Stomach smooth muscle (tissue), 2 donors: ENCODE data around the gene SHTN1.

Source experiments
- H3K27ac ChIP-seq: one replicate; pipeline ENCODE4 v1.7.0; 2013; ENCODE audit warnings: mild to moderate bottlenecking, low read length, inconsistent platforms
- H3K27me3 ChIP-seq, 2 donors: one replicate each; pipeline ENCODE4 v1.7.0; 2013; ENCODE audit warnings: low read length in 2 of 2; ENCODE audit not compliant: insufficient read depth in 2 of 2, control insufficient read depth in 1 of 2
- H3K36me3 ChIP-seq, 2 donors: one replicate each; pipeline ENCODE4 v1.7.0; 2013; ENCODE audit warnings: low read length in 2 of 2; ENCODE audit not compliant: control insufficient read depth in 2 of 2, insufficient read depth in 2 of 2
- H3K4me1 ChIP-seq: one replicate; pipeline ENCODE4 v1.7.0; 2013; ENCODE audit warnings: low read length; ENCODE audit not compliant: control insufficient read depth, insufficient read depth
- H3K4me3 ChIP-seq, 2 donors: one replicate each; pipeline ENCODE4 v1.7.0; 2013; ENCODE audit warnings: low read length in 2 of 2
- H3K9ac ChIP-seq, 2 donors: one replicate each; pipeline ENCODE4 v1.7.0; 2013; ENCODE audit warnings: low read length in 2 of 2, mild to moderate bottlenecking in 1 of 2
- H3K9me3 ChIP-seq, 2 donors: one replicate each; pipeline ENCODE4 v1.7.0; 2013; ENCODE audit warnings: low read length in 2 of 2; ENCODE audit not compliant: control insufficient read depth in 2 of 2
- donor health status: healthy.
- donor health status: Pancreatic carcinoma.

SHTN1 gene

DNA sequence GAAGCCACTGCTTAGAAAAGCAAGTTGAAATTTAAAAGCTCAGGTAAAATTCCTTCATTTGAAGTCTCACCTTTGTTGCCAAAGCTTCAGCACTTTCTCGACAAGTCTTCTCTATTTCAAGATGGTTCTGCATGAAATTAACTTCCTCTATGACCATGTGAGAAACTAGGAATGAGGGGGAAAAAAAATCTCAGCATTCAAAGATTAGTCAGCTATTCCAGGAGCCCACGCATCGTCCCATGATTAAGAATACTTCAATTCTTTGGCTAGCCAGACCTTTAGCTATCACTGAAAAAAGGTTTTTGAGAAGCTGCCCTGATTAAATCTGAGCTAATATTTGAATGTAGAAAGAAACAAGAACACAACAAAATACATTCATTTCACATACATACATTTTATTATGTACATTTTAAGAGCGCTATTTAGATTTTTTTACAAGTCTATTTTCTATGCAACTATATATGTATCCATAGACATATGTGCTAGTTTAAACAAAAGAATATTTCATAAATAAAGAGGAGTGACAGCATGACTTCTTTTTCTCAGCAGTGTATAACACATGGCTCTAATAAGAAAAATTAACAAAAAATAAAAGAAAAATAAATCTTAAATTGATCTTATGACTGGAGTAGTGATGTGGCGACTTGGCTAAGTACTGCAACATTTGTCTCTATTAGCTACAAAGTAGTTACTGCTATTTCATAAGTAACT, 44.8 kb downstream of the SHTN1 start:
- no peaks in the 10 kb centered on the region for H3K36me3 ChIP-seq
- no peak overlapping the region for H3K9ac ChIP-seq
- no peaks in the 10 kb centered on the region for H3K4me1 ChIP-seq
- H3K4me3 ChIP-seq, result no peak overlapping the region
- no peak overlapping the region for H3K27ac ChIP-seq
- H3K9me3 ChIP-seq, result no peaks in the 10 kb centered on the region
- no peaks in the 10 kb centered on the region for H3K27me3 ChIP-seq

DNA sequence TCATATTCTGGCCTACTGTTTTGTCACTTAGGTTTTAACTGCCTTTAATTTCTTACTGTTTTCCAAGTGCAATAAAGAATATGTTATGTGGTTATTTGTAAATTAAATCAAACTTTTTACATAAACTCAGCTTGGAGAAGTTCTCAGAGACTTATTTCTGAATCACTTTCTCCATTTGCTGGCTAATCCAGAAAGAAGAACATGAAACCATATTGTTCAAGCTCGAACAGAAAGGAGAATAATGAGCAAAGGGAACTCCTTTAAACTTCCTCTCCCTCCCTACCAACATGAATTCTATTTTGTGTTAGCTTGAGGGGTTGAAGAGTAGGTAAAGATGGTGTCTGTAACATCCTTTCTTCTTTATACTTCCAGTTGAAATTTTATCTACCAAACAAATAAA, 52.3 kb downstream of the SHTN1 start:
- no peak overlapping the region for H3K9ac ChIP-seq
- H3K4me1 ChIP-seq, result no peaks in the 10 kb centered on the region
- no peaks in the 10 kb centered on the region for H3K27me3 ChIP-seq
- no peak overlapping the region for H3K4me3 ChIP-seq
- H3K27ac ChIP-seq, result no peak overlapping the region
- no peaks in the 10 kb centered on the region for H3K36me3 ChIP-seq
- H3K9me3 ChIP-seq, result no peaks in the 10 kb centered on the region

DNA sequence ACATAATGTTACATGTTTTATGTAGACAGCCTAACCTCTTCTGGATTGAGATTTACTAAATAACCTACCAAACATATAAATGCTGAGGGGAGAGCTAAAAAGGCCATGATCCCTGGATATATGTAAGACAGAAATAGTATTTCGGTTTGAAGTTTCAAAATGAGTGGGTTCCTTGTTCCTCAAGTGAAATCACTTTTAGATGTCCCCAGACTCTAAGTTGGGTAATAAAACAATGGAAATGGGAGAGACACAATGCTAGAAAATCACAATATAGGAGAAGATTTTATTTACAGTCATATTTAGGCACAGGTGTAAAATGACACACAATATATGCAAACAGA, 56.5 kb downstream of the SHTN1 start:
- H3K4me1 ChIP-seq, result no peaks in the 10 kb centered on the region
- H3K27me3 ChIP-seq, result no peaks in the 10 kb centered on the region
- no peak overlapping the region for H3K4me3 ChIP-seq
- H3K36me3 ChIP-seq, result no peaks in the 10 kb centered on the region
- no peak overlapping the region for H3K27ac ChIP-seq
- H3K9me3 ChIP-seq, result no peaks in the 10 kb centered on the region
- H3K9ac ChIP-seq, result no peak overlapping the region

DNA sequence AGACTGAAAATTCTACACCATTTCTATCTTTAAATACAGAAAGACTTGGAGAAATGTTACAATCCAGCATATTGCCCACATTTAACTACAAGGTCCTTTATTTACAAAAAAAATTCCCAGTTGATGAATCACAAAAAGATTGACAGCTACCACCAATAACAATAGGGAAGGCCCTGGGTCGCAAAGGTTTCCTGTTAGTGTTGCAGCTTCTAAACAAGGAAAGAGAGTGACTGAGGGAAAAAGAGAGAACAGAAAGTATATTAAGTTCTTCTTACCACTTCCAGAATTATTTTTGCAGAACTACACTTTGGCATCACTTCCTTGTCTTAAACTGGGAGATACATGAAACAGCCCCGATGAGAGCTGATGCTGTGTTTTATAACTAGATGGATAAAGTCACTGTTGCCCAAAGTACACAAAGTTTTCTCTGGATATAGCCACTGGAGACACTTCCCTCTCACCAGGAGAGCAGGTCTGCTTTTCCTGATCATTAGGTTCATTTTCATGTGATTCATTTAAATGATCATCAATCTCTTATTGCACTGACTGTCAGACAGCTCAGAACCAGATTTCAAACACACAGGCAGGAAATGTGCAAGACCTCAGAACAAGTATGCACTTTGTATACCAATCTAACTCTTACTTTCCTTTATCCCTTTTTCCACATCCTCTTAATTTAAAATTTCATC, 57.0 kb downstream of the SHTN1 start:
- Histone ChIP-seq H3K27ac (no peak overlapping the region), H3K4me1 (no peaks in the 10 kb centered on the region), H3K9ac (no peak overlapping the region)

DNA sequence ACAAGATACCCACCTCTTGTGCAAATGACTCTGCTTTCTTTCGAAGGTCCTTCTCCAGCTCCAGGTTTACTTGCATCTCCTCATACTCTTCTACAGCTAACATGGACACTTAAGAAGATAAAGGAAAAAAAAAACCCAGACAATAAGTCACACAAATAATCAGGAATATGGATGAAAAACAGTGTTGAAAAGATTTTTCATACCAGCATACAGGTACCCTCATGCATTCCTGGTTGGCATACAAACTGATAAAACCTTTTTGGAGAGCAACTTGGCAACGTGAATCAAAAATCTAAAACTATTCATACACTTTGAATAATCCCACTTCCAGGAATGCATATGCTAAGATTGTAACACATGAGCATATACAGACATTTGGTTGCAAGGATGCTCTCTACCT, 60.1 kb downstream of the SHTN1 start:
- Histone ChIP-seq H3K36me3 (no peaks in the 10 kb centered on the region), H3K9ac (no peak overlapping the region), H3K27me3 (no peaks in the 10 kb centered on the region), H3K27ac (no peak overlapping the region), H3K4me3 (no peak overlapping the region), H3K4me1 (no peaks in the 10 kb centered on the region), H3K9me3 (no peaks in the 10 kb centered on the region)

More for the DNA sequence above, 57.0 kb downstream of the SHTN1 start:
- H3K36me3 ChIP-seq, result no peaks in the 10 kb centered on the region
- H3K9me3 ChIP-seq, result no peaks in the 10 kb centered on the region
- no peaks in the 10 kb centered on the region for H3K27me3 ChIP-seq
- H3K4me3 ChIP-seq, result no peak overlapping the region

DNA sequence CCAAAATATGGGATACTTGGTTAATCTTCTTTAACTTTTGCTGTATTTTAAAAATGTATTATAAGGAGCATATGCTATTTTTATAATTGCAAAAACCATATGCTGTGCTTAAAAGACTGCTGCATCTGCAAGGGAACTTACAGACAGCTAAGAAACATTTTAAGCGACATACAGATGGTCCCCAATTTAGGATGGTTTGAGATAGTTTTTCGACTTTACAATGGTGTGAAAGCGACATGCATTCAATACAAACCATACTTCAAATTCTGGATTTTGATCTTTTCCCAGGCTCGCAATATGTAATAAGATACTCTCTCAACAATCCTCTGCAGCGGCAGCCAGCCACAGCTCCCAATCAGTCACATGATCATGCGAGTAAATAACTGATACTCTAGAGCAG, 73.2 kb downstream of the SHTN1 start:
- Histone ChIP-seq H3K27me3 (no peaks in the 10 kb centered on the region), H3K9me3 (no peaks in the 10 kb centered on the region), H3K4me3 (no peak overlapping the region), H3K27ac (no peak overlapping the region), H3K9ac (no peak overlapping the region), H3K4me1 (no peaks in the 10 kb centered on the region), H3K36me3 (no peaks in the 10 kb centered on the region)

DNA sequence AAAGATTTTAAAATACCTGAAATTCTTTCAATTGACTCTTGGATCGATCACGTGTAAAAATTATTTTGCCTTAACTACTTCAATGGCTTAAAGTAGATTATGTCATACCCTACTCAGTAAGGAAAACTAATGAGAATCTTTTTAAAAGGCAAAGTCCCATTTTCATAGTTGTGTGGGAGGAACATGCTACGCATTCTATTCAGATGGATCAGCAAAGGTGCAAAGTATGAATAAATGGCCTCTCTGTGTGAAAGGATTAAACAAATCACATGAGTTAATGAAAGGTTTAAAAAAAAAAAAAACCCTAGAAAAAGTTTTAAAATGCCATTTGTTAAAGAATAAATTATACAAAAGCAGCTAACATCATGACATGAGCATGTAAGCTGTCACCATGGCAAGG, 78.6 kb downstream of the SHTN1 start:
- no peak overlapping the region for H3K27ac ChIP-seq

DNA sequence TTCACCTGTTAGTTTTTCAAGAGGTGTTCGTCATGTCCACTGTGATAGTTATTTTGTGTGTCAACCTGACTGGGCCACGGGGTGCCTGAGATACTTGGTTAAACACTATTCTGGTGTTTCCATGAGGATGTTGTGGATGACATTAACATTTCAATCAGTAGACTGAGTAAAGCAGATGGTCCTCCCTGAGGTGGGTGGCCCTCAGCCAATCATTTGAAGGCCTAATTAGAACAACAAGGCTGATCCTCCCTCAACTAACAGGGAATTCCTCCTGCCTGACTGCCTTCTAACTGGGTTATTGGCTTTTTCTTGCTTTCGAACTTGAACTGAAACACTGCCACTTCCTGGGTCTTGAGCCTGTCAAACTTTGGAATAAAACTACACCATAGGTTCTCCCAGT, 79.9 kb downstream of the SHTN1 start:
- H3K27ac ChIP-seq, result no peak overlapping the region
- H3K9me3 ChIP-seq, result no peaks in the 10 kb centered on the region
- H3K27me3 ChIP-seq, result no peaks in the 10 kb centered on the region
- H3K9ac ChIP-seq, result no peak overlapping the region
- H3K4me1 ChIP-seq, result no peaks in the 10 kb centered on the region
- no peak overlapping the region for H3K4me3 ChIP-seq
- no peaks in the 10 kb centered on the region for H3K36me3 ChIP-seq

More for the DNA sequence above, 78.6 kb downstream of the SHTN1 start:
- no peaks in the 10 kb centered on the region for H3K9me3 ChIP-seq
- no peak overlapping the region for H3K9ac ChIP-seq
- H3K4me1 ChIP-seq, result no peaks in the 10 kb centered on the region
- H3K36me3 ChIP-seq, result no peaks in the 10 kb centered on the region
- no peaks in the 10 kb centered on the region for H3K27me3 ChIP-seq
- no peak overlapping the region for H3K4me3 ChIP-seq

DNA sequence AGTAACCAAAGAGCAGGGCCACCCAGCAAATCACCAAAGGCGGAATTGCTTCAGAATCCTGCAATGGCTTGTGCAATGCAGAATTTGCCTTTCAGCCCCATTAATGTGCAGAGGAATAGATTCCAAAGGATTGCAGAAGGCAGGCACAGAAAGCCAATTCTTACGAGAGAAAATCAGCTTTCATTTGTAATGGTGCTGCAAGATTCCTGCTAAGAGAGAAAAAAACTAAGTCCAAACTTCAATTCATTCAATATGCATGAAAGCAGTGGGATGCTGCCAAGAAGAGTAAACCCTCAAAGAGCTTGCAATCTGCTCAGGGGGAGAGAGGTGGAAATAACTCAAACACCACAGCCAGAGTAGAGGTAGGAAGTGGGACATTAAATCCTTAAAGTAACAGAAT, 85.3 kb downstream of the SHTN1 start:
- Histone ChIP-seq H3K27me3 (no peaks in the 10 kb centered on the region), H3K27ac (no peak overlapping the region), H3K4me3 (no peak overlapping the region), H3K36me3 (no peaks in the 10 kb centered on the region), H3K9me3 (no peaks in the 10 kb centered on the region), H3K4me1 (no peaks in the 10 kb centered on the region), H3K9ac (no peak overlapping the region)

DNA sequence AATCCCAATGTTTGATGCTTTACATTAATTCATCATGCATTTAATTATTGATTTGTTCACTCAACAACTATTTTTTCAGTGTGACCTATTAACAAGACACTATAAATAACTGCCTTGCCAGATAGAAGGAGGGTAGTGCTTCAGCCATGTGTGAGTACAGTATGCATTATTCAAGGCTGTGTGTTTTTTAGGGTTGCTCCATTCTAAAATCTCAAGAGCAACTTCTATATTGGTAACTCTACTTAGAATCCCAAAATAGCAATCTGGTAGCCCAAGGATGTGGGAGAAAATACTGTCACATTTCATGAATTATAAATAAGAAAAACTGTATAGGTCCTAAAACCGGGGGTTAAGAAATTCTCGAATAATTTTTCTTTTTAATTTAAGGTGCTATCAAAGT, 85.8 kb downstream of the SHTN1 start:
- H3K27ac ChIP-seq, result no peak overlapping the region
- no peaks in the 10 kb centered on the region for H3K27me3 ChIP-seq

DNA sequence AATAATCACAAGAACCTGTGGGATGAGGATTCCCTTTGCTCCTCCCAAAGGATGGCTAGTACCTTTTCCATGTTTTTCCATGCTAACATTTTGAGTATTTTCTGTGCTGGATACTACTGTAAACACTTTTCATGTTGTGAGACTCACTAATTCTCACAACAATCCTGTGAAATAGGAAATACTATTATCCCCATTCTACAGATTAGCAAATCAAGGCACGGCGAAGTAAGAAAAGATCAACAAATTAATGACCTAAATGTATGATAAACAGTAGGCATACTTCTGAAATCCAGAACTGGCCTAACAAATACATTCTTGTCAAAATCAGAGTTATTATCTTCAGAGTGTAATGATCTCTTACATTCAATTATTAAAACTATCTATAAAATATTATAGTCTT, 86.4 kb downstream of the SHTN1 start:
- Histone ChIP-seq H3K4me3 (no peak overlapping the region), H3K9me3 (no peaks in the 10 kb centered on the region), H3K36me3 (no peaks in the 10 kb centered on the region), H3K9ac (no peak overlapping the region), H3K27me3 (no peaks in the 10 kb centered on the region), H3K4me1 (no peaks in the 10 kb centered on the region), H3K27ac (no peak overlapping the region)

More for the DNA sequence above, 85.8 kb downstream of the SHTN1 start:
- no peaks in the 10 kb centered on the region for H3K9me3 ChIP-seq
- no peak overlapping the region for H3K9ac ChIP-seq
- H3K36me3 ChIP-seq, result no peaks in the 10 kb centered on the region
- H3K4me1 ChIP-seq, result no peaks in the 10 kb centered on the region
- H3K4me3 ChIP-seq, result no peak overlapping the region
